NCI-H510A treated with DMSO at 0.1 percent for 48 hours (cell line): ENCODE results near the gene TMEM217.

ENCODE experiments used
- DNase-seq: peaks from one replicate; lab custom pipeline; 2025; lab: John Stamatoyannopoulos, UW

The TMEM217 gene

GRCh38 chr6:37244430-37245310 is 13.3 kb downstream of the TMEM217 start:
- DNase-seq, result peak; percentile 99

- DNase-seq, result no peak
Observed at GRCh38 chr6:37243816-37244370, 14.1 kb downstream of the TMEM217 start.

- no peak for DNase-seq
Observed at GRCh38 chr6:37243131-37243815, 14.7 kb downstream of the TMEM217 start.

GRCh38 chr6:37242429-37243052 is 15.4 kb downstream of the TMEM217 start:
- DNase-seq, result no peak

- DNase-seq, result no peak
Observed at GRCh38 chr6:37241775-37242428, 16.0 kb downstream of the TMEM217 start.

- DNase-seq, result no peak
Observed at GRCh38 chr6:37241131-37241530, 16.8 kb downstream of the TMEM217 start.

GRCh38 chr6:37239950-37240713 is 17.8 kb downstream of the TMEM217 start:
- DNase-seq, result peak; percentile 98

GRCh38 chr6:37239526-37239925 is 18.4 kb downstream of the TMEM217 start:
- DNase-seq, result no peak

GRCh38 chr6:37238381-37238780 is 19.6 kb downstream of the TMEM217 start:
- no peak for DNase-seq

GRCh38 chr6:37237789-37238188 is 20.2 kb downstream of the TMEM217 start:
- no peak for DNase-seq

- DNase-seq, result no peak
Observed at GRCh38 chr6:37236921-37237320, 21.0 kb downstream of the TMEM217 start.

GRCh38 chr6:37233541-37233940 is 24.4 kb downstream of the TMEM217 start:
- no peak for DNase-seq

GRCh38 chr6:37232430-37233017 is 25.4 kb downstream of the TMEM217 start:
- DNase-seq, result no peak

GRCh38 chr6:37230104-37230503 is 27.8 kb downstream of the TMEM217 start:
- no peak for DNase-seq

GRCh38 chr6:37225350-37226169 is 32.4 kb downstream of the TMEM217 start:
- no peak for DNase-seq

GRCh38 chr6:37222992-37223391 is 35.0 kb downstream of the TMEM217 start:
- no peak for DNase-seq

GRCh38 chr6:37222125-37222967 is 35.6 kb downstream of the TMEM217 start:
- peak; percentile 98 for DNase-seq

GRCh38 chr6:37221585-37222124 is 36.3 kb downstream of the TMEM217 start:
- peak; percentile 96 for DNase-seq

- DNase-seq, result no peak
Observed at GRCh38 chr6:37218511-37218910, 39.4 kb downstream of the TMEM217 start.
